Heart right ventricle (tissue), 16 donors: Measurements from ENCODE around the gene MYO5B. TPM values are rescaled to one million over a fixed set of nuclear protein-coding genes. Genes with fewer than 3 reads are reported as not detected.
A peak's percentile ranks its signal among the peaks of the same experiment; 100 is the strongest.

ENCODE experiments used
- ATAC-seq, 8 donors: fragments of 200-7000 bp; cut with Tn5 transposase; one replicate each; pipeline ENCODE4 v1.9.1; 2020; ENCODE audit warnings: mild to moderate bottlenecking in 8 of 8, moderate library complexity in 8 of 8, moderate number of reproducible peaks in 1 of 8
- DNase-seq, 2 donors: peaks; one replicate each; pipeline ENCODE4 v3.0.0-alpha.2; 2020
- H3K27ac ChIP-seq, 10 donors: fragments of 200-600 bp; sonication (generic) in 2 of 10; one replicate each; pipeline versions ENCODE4 v1.5.0 to v1.8.0; 2020 to 2022; ENCODE audit warnings: mild to moderate bottlenecking in 3 of 10
- H3K27me3 ChIP-seq, 7 donors: fragments of 200-600 bp; one replicate each; pipeline ENCODE4 v1.8.0; 2021 to 2022; ENCODE audit warnings: mild to moderate bottlenecking in 2 of 7
- H3K36me3 ChIP-seq, 9 donors: fragments of 200-600 bp; sonication (generic) in 1 of 9; one replicate each; pipeline versions ENCODE4 v1.5.0 to v1.8.0; 2020 to 2022; ENCODE audit warnings: mild to moderate bottlenecking in 2 of 9
- H3K4me1 ChIP-seq, 9 donors: fragments of 200-600 bp; sonication (generic) in 1 of 9; one replicate each; pipeline versions ENCODE4 v1.5.0 to v1.8.0; 2020 to 2022; ENCODE audit warnings: mild to moderate bottlenecking in 4 of 9
- H3K4me3 ChIP-seq, 10 donors: fragments of 200-600 bp; sonication (generic) in 2 of 10; one replicate each; pipeline versions ENCODE4 v1.5.0 to v1.8.0; 2020 to 2022; ENCODE audit warnings: mild to moderate bottlenecking in 7 of 10, moderate library complexity in 2 of 10
- H3K9me3 ChIP-seq, 11 donors: fragments of 200-600 bp in 10 of 11; sonication (generic) in 2 of 11; one replicate each; pipeline versions ENCODE4 v1.5.0 to v1.8.0; 2013 to 2022; ENCODE audit warnings: mild to moderate bottlenecking in 2 of 11, control low read depth in 1 of 11, moderate library complexity in 1 of 11
- WGBS, 2 donors: extraction: QIAGEN DNeasy Blood & Tissue Kit; methylation state at CpG; one replicate each; pipeline ENCODE4 v1.1.7; 2013; ENCODE audit warnings: inconsistent platforms in 1 of 2; 5-methylcytosine and 5-hydroxymethylcytosine counted together
- intact Hi-C, 10 donors: fragments of 100-400 bp; cut with DNase I; formaldehyde crosslinking; loops; one replicate each; pipeline versions ENCODE4 v1.11.1 to v1.14.2; 2022
- polyA plus RNA-seq, 2 donors: library from polyadenylated mRNA; stranded (reverse); fragments of 200-250 nt; gene quantifications; one replicate each; pipeline ENCODE4 v1.2.3, GENCODE V29; 2013
- total RNA-seq, 10 donors: library from RNA; stranded (reverse); fragmentation: NEBNext Ultra II Directional in 3 of 10; extraction: Animal tissue kit (Norgen Biotek cat#: 25700) in 3 of 10; gene quantifications; one replicate each; pipeline versions ENCODE4 v1.2.1 to v1.2.4, GENCODE V29; 2021 to 2023
- TF ChIP-seq, protein P1 (sequence below), 9 donors: fragments of 200-600 bp; sonication (generic) in 2 of 9; IDR thresholded peaks; one replicate each; pipeline versions ENCODE4 v1.5.0 to v1.8.0; 2021 to 2022; ENCODE audit warnings: antibody characterized with exemption in 9 of 9, mild to moderate bottlenecking in 5 of 9, moderate library complexity in 1 of 9
- donor health status: Arrhythmogenic right ventricular cardiomyopathy.
- donor health status: ischemic (EF 13 %, LVEDD 7.1; RV severe dilation, severe dysfunction).
- donor health status: healthy with polysubstance abuse.
- donor health status: DM: no; HTN: yes; CAD: no.
- donor health status: DM: no; HTN: no; CAD: no.
- donor health status: ischemic (EF 25% LVEDD 6.9; RV normal size, moderate dysfunction).
- donor health status: ischemic (EF 25% LVEDD 5.7; RV mildly dilated, moderate dysfunction).
- donor health status: healthy.
- donor health status: DM: yes; HTN: yes; CAD: no.
- donor health status: Ischemic cardiomyopathy.
- donor health status: ischemic (EF 35%, LVEDD 5.7; RV mildly dilated, moderate dysfunction).
- donor health status: nonischemic (EF 11% LVEDD 7.7; RV severe dilation, severe dysfunction).
- donor health status: DM: yes; HTN: yes; CAD: no.
- donor health status: PGD.
- donor health status: ischemic (EF 29% LVEDD 5.4; RV normal size, mild dysfunction).
- donor health status: nonischemic (EF 23%, LVEDD 6.1; RV moderate dilation, normal function).

The MYO5B gene
- total and polyA plus RNA-seq, 12 donors, result 0.20 to 3.7 (median 0.93) TPM

DNA sequence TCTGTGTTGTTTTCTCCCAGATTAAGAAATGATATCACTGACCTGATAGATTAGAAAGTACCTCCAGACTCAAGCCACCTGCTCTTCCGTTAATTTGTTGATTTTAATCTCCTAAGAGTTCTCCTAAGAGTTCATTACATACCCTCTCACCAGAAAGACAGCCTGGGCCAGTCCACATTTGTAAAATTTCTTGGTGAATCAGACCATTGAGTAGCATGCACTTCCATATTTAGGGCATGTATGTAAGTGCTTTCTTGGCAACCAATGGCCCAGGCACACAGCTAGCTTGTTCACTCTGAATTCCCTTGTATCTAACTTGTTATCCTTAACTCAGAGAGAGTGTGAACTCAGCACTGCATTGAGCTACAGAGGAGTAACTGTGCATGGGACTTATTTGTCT lies 223.5 kb downstream of the MYO5B start:
- intact Hi-C loops, result loop anchor here in 1 of 10 donors (10.0 kb wide), 2 partner anchors 53 to 57 kb away; no protein-coding TSS in a partner anchor
- WGBS, 2 donors, result 54 to 60% methylated on average over 1 of the region's 1 CpG
- Histone ChIP-seq H3K4me3 (no peak overlapping the region), H3K27me3 (no peaks in the 10 kb centered on the region), H3K27ac (no peak overlapping the region), H3K9me3 (no peaks in the 10 kb centered on the region), H3K36me3 (no peaks in the 10 kb centered on the region), H3K4me1 (no peaks in the 10 kb centered on the region)
- no peak for ATAC-seq
- TF ChIP-seq, protein P1, sequence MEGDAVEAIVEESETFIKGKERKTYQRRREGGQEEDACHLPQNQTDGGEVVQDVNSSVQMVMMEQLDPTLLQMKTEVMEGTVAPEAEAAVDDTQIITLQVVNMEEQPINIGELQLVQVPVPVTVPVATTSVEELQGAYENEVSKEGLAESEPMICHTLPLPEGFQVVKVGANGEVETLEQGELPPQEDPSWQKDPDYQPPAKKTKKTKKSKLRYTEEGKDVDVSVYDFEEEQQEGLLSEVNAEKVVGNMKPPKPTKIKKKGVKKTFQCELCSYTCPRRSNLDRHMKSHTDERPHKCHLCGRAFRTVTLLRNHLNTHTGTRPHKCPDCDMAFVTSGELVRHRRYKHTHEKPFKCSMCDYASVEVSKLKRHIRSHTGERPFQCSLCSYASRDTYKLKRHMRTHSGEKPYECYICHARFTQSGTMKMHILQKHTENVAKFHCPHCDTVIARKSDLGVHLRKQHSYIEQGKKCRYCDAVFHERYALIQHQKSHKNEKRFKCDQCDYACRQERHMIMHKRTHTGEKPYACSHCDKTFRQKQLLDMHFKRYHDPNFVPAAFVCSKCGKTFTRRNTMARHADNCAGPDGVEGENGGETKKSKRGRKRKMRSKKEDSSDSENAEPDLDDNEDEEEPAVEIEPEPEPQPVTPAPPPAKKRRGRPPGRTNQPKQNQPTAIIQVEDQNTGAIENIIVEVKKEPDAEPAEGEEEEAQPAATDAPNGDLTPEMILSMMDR (IDR thresholded peaks at IDR 0.05), result no peak
- DNase-seq, result no peak

DNA sequence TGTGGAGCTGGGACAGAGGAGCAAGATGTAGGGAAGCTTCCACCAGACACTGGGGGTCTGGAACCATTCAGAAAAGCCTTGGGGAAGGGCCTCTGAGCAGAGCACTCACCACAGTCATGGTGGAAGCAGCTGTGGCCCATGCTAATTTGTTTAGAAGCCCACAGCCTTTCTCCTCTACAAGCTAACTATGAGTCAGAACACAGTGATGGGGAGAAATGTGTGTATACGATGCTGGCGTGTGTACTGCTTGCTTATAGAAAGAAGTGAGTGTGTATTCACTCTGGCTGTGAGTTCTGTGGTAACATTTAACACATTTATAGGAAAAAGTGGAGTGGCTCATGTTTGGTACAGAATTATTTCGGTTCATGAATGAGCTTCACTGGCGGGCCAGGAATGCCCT lies 224.6 kb downstream of the MYO5B start:
- Histone ChIP-seq H3K4me1 (no peaks in the 10 kb centered on the region), H3K27me3 (no peaks in the 10 kb centered on the region), H3K27ac (no peak overlapping the region), H3K9me3 (no peaks in the 10 kb centered on the region), H3K4me3 (no peak overlapping the region), H3K36me3 (no peaks in the 10 kb centered on the region)
- intact Hi-C loops, result loop anchor here in 1 of 10 donors (10.0 kb wide), 2 partner anchors 54 to 56 kb away; no protein-coding TSS in a partner anchor
- WGBS, 2 donors, result 91% methylated on average over 4 of the region's 4 CpGs
- DNase-seq, result no peak
- TF ChIP-seq, protein P1 (IDR thresholded peaks at IDR 0.05), result no peak
- no peak for ATAC-seq

DNA sequence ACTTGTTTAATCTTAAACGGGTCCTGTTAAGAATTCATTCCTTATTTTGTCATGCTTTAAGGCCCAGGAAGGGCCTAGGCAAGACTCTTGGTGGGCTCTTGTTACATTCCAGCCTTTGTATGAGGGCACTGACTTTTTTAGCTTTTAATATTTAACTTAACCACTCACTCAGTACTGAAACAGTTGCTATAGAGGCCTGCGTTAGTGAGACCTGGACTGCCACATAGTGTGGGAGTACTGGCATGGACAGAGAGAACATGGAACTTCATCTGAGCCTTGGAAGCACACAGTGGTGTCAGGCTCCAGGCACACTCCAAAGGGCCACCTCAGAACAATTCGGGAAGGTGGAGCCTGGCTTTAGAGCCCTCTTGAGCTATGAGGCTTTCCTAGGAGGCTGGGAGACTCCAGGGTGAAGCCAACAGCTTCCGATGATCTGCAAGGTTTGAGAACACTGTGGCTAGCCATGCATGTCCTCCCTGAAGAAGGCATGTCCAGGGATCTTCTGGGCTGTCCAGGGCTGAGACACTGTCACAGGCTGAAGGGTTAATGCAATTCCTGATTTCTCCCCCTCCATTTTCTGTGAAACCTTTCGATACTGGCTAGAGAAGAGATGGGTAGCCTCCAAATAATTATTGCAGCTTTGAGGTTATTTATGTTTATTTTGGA lies 226.2 kb downstream of the MYO5B start:
- Histone ChIP-seq H3K36me3 (no peaks in the 10 kb centered on the region), H3K27me3 (peaks cover 0 to under 1% (median 0%) of the 10 kb centered on the region in 7 donors), H3K9me3 (no peaks in the 10 kb centered on the region), H3K27ac (no peak overlapping the region), H3K4me3 (no peak overlapping the region), H3K4me1 (no peaks in the 10 kb centered on the region)
- WGBS, 2 donors, result 83 to 84% methylated on average over 5 of the region's 5 CpGs
- intact Hi-C loops, result no loop called here
- ATAC-seq (no peak), DNase-seq (no peak)
- TF ChIP-seq, protein P1 (IDR thresholded peaks at IDR 0.05), result no peak

DNA sequence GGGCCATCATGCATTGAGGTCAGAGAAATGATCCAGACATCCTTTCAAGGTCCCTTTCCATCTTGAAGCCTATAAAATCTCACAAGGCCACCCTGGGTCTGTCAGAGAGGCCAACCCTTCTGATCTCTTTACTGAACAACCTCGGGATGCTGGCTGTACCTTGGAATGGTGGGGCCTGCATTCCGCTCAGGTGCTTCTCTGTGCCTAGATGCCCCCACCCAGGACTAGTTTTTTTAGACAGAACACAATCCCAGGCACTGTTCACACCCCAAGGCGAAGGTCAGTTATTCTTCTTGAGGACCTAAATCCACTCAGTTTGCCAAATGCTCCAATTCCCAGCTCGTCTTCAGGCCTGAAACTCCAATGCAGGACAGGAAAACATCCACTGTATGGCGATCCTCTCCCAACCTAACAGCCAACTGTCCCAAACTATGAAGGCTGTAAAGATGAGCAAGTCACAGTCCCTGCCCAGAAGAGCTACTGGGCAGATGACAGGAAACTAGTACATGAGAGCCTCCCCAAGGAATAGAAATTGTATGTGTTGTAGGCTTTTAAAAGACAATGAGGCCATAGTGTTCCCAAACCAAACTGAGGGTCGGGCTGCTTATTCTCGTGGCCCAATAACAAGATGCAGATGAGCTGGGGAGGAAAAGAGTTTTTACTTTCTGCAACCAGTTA lies 227.2 kb downstream of the MYO5B start:
- DNase-seq (no peak), ATAC-seq (peak in 1 of 8 donors; percentile 63)
- H3K4me3 ChIP-seq, result no peak overlapping the region
- H3K27me3 ChIP-seq, result peaks cover 0 to 10% (median 0%) of the 10 kb centered on the region in 7 donors
- H3K36me3 ChIP-seq, result no peaks in the 10 kb centered on the region
- WGBS, 2 donors, result 76 to 79% methylated on average over 7 of the region's 7 CpGs
- no peak overlapping the region for H3K27ac ChIP-seq
- intact Hi-C loops, result no loop called here
- H3K4me1 ChIP-seq, result no peaks in the 10 kb centered on the region
- H3K9me3 ChIP-seq, result no peaks in the 10 kb centered on the region
- TF ChIP-seq, protein P1 (IDR thresholded peaks at IDR 0.05), result peak in 1 of 9 donors; percentile 7
